HG03175 (cell line): ENCODE measurements around the gene MBP.
"Not testable (repeated sequence)": the region's sequence is repeated elsewhere in the genome, so short reads cannot be mapped to it uniquely, and the experiment has no call there.

ENCODE experiments used
- ATAC-seq: cut with Tn5 transposase; IDR thresholded peaks from one replicate; pipeline ENCODE4 v1.9.1; 2021; ENCODE audit warnings: mild to moderate bottlenecking, moderate library complexity; ENCODE audit not compliant: unreplicated experiment

MBP gene

GRCh38 chr18:76957384-76958355, 174.9 kb downstream of the MBP start:
- ATAC-seq = no peak

GRCh38 chr18:76956648-76957047, 175.9 kb downstream of the MBP start:
- no peak for ATAC-seq

GRCh38 chr18:76955524-76956170, 176.9 kb downstream of the MBP start:
- no peak for ATAC-seq

- no peak for ATAC-seq
These were observed 178.9 kb downstream of the MBP start for GRCh38 chr18:76953583-76954233.

DNA sequence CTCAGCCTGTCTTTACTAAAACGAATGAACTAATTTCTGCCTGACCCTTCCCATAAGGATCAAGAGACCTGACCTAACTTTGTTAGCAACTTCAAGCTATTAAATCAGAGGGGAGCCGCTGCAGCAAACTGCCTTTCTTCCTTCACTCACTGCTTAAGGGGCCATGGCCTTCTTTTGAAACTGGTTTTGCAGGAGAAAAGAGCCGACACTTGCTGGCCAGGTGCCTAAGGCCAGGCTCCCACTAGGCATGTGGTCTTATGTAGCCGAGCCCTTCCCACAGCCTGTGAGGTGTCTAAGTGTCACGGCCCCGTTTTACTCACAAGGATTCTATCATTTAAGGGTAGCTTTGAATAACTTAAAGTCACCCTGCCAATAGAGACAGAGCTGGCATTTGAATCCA, 179.4 kb downstream of the MBP start:
- no peak for ATAC-seq

DNA sequence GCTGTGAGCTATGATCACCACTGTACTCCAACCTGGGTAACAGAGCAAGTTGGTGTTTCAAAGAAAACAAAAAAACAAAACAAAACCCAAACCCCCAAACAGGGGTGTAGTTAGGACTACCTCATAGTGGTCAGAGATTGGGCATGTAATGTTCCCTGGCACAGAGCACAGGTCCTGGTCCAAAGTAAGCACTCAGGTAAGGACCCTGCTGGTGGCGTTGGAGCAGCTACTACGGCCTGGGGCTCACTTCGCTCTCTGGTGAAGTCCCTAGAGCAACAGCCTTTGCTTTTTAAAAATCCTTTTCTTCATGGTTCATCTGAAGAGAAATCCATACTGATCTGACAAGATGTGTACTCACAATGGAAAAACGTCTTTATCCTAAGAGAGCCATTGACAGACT, 179.8 kb downstream of the MBP start:
- ATAC-seq = no peak

- ATAC-seq = no peak
These were observed 180.9 kb downstream of the MBP start for GRCh38 chr18:76951456-76952247.

GRCh38 chr18:76948345-76948744, 184.2 kb downstream of the MBP start:
- ATAC-seq = no peak

DNA sequence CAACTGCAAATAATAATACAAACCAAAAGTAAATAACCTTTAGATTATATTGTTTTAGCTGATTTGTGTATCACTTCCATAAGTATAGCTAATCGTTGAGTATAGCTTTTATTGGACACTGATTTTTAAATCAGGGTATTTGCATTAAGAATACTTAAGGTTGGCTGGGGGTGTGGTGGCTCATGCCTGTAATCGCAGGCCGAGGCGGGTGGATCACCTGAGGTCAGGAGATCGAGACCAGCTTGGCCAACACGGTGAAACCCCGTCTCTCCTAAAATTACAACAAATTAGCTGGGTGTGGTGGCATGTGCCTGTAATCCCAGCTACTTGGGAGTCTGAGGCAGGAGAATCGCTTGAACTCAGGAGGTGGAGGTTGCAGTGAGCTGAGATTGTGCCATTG, 188.2 kb downstream of the MBP start:
- ATAC-seq = not testable (repeated sequence)

DNA sequence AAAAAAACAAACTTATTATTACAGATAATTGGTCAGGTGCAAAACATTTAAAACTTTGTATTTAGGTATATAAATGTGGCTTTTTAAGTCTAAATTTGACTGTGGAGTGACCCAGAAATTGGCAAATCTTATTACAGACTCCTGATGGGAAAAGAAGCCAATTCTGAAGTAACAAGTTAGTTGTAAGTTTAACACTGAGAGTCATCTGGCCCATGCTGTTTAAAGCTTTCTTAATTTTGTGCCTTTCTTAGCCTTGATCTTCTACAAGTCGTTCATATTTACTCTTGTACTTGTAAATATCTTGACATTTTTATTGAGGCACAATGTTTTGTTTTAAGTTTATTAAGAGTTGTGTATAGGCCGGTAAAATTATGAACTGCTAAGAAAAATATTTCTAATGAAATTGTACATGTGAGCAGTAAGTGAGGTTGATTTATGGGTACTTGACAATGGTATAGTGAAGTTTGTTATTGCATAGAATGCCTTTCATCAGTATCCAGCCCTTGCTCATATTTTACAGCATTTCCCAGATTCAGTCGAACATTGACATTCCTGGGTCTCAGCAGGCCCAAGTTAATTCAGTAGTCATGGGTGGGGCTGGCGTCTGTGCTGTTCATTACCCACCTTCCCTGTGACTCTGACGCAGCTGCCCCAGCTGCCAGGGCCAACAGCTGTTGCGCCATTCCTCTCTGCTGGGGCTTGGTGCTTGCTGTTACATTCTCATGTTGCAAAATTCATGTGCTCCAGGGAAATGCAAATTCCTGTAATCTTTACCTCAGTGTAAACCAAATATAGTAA, 188.8 kb downstream of the MBP start:
- ATAC-seq = no peak

DNA sequence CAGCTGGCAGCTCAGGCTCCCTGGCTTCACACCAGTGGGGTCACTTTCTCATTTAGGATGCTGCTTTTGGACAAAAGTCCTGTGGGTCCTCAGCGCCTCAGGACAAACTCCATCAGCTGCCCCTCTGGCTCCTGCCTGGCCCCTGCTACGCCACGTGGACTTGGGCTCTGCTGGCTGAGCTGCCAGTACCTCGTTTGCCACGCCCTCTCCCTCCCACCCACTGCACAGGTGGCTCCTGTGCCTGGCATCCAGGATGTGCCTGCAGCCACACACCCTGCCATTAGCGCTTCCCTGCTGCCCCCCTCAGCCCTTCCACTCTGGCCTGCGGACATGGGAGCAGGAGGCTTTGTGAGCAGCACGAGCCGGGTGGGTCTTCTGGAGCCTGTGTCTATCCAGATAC, 191.3 kb downstream of the MBP start:
- ATAC-seq = no peak

- ATAC-seq = no peak
These were observed 194.0 kb downstream of the MBP start for GRCh38 chr18:76938619-76939018.

- no peak for ATAC-seq
These were observed 195.0 kb downstream of the MBP start for GRCh38 chr18:76937597-76937996.

DNA sequence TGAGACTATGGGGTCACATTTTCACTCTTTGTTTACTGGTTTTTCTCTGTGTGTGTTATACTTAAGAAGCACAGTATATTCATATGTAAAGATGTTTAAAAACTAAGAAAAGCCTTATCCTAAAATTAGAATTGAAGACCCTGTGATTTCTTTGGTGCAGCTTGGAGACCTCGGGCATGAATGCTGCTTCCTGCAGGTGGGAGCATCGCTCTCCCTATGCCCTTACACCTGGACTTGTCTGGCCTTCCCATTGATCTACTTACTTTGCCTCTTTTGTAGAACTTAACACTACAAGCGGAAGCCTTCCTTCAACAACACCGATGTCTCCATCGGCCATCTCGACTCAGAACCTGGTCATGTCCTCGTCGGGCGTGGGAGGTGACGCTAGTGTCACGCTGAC, 195.7 kb downstream of the MBP start:
- ATAC-seq = no peak

DNA sequence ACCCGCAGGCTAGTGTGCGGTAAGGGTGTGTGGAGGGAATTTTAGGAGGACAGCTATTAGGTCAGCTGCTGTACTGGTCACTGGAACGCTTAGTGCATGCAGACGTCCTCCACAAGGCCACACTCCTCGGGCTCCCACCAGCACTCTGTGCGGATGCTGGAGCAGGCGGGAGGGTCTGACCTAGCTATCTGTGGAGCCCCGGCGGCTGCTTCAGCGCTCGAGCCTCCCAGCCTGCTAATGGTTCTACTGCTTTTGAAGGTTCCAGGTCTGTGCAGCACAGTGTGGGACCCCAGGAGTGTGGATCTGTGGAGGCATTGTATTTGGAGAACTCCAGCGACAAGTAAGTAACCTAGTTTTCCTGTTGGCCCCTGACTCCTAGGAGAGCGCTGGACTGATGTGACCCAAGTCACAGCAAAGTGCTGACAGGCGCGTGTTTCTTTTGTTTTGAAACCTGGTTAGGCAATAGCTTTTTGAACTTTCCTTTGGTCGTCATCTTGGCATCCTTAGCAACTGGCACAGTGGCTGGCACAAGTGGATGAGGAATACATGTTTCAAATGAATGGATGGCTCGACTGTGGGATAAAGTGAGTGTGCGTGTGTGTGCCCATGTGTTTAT, 196.8 kb downstream of the MBP start:
- ATAC-seq = no peak

DNA sequence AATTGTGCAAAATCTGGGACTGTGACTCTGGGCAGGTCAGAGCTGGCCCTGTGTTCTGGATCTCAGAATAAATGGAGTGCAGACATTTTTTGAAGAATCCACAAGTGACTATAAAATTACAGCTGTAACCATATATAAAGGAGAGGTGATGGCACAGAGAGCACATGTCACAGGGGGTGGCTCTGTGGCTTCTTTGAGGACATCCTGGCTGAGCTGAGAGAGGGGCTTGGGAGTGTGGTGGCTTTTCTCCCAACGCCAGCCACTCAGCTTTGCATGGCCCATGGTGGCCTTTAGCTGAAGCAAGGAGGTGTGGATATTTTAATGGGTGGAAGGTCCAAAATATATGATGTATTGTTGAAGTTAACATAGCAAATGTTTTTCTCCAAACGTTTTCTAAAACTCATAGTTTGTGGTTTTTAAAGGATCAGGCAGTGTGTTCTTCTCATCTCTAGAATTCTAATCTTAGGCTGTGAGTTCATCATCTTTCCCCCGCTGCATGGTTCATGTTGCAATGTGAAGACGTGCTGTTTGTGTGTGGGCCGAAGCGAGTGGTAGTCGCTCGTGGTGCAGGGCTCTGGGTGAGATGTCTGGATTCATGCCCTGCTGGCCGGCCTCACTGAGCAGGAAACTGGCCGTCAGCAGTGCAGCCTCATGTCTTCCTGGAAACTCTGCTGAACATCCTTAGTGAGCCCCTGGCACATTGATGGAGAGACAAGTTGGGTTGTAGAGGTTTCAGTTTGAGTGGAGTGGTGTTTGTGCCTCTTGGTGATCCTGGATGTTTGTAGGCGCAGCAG, 200.4 kb downstream of the MBP start:
- no peak for ATAC-seq

- no peak for ATAC-seq
These were observed 201.4 kb downstream of the MBP start for GRCh38 chr18:76931171-76931570.
